Left kidney (tissue), 2 donors: ENCODE data around the gene TSPAN11. TPM values are rescaled to one million over a fixed set of nuclear protein-coding genes. Genes with fewer than 3 reads are reported as not detected.
"Not testable (repeated sequence)": the region's sequence is repeated elsewhere in the genome, so short reads cannot be mapped to it uniquely, and the experiment has no call there.

ENCODE experiments used
- DNase-seq: peaks from one replicate; pipeline ENCODE4 v3.0.0-alpha.2; 2013
- polyA plus RNA-seq: library from polyadenylated mRNA; unstranded; fragments of 120-200 nt; gene quantifications from one replicate; pipeline ENCODE4 v1.2.1, GENCODE V29; 2013; ENCODE audit not compliant: insufficient read length

The TSPAN11 gene
- polyA plus RNA-seq, 1 donor: 5.3 TPM

DNA sequence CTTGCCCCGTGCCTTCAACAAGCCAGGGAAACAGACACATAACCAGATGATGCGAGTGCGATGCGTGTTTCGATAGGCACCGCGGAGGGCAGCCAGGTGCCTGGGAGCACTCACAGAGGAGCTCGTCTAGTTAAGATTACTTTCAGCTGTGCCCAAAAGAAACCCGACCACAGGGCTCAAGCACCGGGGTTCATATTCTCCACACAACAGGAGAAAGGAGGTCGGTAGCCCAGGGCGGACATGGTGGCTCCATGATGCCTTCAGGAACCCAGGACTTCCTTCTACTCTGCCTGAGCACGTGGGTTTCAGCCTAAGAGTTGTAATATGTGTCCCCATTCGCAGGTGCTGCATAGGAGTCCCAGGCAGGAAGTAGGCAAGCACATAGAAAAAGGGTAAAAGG, 93.4 kb downstream of the TSPAN11 start:
- DNase-seq: no peak

DNA sequence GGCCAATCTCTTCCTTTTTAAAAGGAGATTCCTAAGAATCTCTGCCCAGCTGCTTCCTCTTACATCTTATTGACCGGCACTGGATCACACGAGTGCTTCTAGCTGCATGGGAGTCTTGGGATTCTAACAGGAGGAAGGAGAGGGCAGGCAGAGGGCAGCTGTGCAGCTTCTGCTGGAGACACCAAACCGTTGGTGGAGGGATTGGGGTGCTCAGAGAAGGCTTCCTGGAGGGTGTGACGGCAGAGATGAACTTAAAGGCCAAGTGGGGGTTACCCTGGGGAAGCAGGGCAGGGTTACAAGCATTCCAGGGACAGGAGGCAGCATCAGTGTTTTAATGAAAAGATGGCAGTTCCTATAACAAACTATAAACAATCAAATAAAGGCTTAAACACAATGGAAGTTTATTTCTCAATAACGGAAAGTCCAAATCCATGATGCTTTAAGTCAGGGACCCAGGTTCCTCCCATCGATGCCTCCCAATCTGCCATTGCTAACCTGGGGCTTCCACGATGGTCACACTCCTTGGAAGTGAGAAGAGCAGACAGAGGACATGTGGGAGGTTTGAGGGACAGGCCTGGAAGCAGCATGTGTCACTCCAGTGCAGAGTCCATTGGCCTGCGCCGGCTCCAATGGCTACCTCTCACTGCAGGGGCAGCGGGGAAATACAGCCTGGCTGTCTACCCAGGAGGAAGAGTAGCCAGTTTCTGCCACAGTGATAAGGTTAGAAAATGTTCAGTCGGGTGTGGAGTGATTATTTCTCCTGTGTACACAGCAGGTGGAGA, 94.0 kb downstream of the TSPAN11 start:
- no peak for DNase-seq

DNA sequence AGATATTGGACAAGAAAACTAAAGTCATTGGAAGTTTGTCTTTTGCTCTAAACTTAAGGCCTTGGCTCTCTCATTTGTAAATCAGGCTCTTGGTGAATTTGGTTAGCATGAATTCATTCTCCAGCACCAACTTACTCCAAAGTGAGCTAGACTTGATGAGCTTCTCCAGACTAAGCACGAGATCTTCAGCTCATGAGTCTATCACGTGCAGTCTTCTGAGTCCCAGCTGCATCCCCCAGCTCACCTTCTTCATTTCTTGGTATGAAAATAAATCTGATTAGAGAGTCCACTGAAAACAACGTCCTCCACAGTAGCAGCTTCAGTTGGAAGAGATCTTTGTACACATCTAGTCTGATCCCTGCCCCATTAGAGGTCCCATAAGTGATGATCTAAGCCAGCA, 94.6 kb downstream of the TSPAN11 start:
- DNase-seq: no peak

DNA sequence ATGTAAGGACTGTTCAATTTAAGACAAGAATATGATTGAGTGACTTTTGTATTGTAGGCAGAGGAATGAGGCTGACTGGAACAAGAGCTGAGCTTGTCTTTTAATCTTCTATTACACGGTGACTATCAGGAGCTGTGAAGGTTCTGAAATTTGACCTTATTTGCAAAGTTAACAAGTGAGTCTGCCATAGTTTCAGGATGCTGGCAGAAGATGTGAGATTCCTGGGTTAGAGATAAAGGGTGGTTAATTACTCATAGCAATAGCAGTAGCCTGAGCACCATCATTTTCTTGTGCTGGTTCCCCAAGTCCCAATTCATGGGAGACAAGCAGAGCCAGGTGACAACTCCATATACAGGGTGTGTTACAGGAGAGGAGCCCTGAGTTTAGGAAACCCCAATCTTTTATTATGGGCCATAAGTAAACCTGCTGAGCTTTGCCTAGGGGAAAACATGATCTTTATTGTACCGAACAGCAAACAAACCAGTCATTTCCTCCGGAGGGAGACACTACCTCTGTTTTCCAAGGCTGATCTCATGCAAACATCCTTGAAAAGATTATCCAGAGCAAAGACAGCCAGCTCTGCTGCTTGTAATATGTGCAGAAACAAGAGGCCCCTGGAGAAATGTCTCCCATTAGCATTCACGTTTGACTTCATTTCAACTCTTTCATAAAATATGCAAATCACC, 95.4 kb downstream of the TSPAN11 start:
- no peak for DNase-seq

DNA sequence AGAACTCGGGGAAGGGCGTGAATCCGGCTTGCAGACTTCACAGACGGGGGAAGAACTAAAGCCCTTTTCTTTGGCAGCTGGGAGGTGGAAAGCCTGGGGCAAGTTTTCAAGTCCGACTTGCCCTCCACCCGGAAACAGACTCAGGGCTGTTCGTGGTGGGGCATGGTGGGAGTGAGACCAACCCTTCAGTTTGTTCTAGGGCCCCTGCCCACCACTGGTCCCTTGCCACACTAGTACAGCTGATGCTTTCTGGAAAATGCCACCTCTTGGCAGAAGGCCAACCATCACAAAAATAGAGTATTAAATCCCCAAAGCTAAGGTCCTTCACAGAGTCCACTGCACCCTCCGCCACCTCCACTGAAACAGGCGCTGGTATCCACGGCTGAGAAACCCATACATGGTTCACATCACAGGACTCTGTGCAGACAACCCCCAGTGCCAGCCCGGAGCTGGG, 96.8 kb downstream of the TSPAN11 start:
- DNase-seq: no peak

DNA sequence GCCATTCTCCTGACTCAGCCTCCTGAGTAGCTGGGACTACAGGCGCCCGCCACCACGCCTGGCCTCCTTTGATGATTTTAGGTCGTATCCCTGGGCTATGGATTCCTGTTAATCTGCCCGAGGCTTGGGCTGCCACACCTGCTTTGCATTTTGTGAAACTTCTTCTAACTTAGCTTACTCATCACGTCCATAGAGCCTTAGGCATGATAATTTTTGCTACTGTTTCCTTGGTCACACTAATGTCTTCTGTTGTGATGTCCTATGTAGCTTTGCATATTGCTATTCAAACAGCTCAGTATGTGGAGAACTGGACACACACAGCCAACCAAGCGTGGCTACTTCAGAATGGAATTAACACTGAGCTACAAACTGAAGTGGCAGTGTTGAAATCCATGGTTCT, 99.7 kb downstream of the TSPAN11 start:
- no peak for DNase-seq

DNA sequence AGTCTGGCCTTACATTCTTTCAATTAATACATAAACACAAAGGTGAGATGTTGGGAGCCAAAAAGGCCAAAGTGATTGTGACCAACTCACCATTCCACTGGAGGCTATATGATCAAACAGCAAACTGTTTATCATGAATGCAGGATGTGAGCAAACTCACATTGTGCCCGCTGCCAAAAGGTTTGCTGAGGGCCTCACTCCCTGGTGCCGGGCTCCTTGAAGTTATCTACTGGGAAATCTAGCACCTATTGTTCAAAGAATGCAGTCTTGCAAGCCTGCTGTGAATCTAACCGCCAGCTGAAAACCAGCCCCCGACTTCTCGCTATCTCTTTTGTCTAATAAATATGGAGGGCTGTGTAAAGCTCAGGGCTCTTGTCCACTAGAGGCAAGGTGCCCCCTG, 100.5 kb downstream of the TSPAN11 start:
- not testable (repeated sequence) for DNase-seq

DNA sequence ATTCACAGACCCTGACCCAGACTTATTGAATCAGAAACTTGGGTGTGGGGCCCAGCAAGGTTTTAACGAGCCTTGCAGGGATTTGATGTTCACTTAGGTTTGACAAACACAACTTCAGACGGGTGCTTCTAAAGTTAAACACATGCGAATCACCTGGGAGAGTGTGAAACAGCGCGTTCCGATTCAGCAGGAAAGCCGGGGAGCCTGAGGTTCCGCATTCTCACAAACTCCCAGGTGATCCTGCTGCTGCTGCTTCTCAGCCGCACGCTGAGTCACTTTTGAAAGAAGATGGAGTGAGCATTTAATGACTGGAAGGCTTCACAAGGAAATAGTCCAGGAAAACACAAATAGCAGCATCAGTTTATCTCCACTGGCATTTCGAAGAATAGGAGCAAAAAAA, 102.9 kb downstream of the TSPAN11 start:
- DNase-seq: no peak

DNA sequence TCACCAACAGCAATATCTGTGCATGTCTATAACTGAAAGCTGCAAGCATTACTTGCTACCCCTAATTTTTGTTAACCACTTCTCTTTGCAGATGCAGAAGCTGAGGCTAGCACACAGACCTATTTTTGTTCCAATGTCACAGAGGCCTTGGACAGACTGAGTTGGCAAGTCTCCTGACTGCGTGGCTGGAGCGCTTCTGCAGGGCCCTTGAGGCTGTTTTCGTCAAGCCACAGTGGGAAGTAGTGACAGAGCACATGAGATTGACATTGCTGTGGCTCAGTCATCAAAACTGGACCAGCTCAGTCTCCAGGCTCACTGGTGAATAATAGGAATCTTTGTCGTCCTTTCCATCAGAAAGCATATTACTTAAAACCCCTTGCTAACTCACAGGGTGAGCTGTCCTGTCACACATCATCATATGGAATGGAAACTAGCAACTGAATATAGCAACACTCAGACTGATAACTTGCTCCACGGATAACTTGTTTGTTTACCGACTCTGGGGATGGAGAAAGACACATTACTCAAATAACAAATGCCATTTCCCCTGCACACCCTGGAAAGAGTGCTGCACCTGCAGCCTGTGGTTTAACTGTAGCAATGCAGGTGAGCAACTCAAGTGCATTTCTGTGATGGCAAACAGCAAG, 103.5 kb downstream of the TSPAN11 start:
- DNase-seq: no peak

DNA sequence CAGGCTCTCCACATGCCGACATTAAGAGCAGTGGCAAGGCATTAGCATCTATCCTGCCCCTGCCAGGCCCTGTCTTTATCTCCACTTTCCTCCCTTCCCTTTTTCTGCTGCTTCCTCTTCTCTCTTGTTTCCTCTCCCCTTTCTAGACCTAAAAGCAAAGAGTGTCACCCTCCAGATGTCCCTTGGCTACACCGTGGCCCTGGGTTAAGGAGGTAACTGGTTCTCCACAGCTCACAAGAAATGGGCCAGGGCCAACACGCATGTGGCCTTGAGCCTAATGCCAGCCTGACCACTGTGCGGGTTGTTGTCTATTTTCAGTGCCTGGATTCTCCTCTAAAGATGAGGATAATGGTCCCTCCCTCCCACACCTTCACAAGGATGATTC, 105.4 kb downstream of the TSPAN11 start:
- DNase-seq: no peak

DNA sequence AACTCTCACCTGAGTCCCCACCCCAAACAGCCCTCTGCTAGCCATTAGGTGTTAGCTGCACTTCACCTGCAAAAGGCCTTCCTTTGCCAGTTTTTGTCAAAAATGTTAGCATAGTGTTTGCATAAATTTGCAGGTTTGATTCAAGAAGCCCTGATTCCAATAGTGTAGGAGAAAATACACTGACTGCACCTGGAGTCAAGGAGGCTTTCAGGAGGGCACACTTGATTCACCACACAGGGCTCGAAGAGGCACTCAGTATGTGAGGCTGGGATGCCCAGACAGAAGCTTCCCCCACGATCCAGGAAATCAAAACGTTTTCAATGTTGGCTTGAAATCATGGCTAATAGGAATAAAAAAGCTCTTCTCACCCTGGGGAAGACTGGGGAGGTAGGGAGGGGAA, 106.6 kb downstream of the TSPAN11 start:
- no peak for DNase-seq

DNA sequence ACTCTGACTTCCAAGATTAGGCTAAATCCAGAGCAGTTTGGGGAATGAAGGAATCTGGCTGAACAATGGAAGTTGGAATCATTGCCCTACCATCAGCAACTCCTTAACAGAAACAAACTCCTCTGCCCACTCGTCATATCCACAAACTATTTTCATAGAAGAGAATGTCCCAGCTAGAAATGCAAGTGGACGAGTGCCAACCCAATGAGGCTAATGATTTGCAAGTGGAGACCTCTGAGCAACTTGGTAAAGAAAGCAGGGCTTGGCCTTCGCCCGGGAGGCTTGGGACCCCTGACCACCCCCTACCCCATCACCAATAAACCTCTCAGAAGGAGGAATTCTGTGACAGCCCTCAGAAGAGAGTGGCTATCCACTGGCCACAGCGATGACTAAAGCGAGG, 107.1 kb downstream of the TSPAN11 start:
- no peak for DNase-seq

DNA sequence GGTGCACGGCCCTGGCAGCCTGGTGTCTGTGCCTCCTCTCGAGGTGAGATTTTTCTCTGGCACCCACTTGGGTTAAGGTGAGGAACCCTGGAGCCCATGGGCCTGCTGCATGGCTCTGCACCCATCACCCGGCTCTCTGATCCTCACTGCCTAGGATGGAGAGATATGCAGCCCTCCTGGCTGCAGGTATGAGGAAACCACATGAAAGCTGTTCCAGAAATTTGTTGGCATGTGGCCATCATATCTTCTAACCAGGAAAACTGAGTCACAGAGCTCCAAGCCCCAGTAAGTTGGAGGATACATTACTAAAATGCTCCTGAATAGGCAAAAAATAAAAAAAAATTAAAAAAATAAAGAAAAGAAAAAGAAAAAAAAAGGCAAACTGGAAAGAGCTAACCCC, 107.8 kb downstream of the TSPAN11 start:
- no peak for DNase-seq

DNA sequence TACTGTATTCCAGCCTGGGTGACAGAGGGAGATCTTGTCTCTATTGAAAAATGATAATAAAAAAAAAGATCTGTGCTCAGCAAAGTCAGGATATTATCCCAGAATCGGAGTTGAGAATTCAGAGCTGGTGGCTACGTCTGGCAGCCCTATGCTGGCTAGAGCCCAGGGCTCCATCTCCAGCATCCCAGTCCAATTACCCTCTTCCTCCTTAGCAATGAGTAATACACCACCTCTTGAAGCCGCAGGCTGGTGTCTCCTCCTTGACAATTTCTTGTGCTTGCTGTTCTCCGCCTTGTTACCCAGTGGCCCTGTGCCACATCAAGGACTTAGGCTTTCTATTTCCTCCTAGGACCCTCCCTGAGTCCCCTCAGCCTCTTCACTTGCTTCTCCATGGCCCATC, 108.7 kb downstream of the TSPAN11 start:
- DNase-seq: no peak

DNA sequence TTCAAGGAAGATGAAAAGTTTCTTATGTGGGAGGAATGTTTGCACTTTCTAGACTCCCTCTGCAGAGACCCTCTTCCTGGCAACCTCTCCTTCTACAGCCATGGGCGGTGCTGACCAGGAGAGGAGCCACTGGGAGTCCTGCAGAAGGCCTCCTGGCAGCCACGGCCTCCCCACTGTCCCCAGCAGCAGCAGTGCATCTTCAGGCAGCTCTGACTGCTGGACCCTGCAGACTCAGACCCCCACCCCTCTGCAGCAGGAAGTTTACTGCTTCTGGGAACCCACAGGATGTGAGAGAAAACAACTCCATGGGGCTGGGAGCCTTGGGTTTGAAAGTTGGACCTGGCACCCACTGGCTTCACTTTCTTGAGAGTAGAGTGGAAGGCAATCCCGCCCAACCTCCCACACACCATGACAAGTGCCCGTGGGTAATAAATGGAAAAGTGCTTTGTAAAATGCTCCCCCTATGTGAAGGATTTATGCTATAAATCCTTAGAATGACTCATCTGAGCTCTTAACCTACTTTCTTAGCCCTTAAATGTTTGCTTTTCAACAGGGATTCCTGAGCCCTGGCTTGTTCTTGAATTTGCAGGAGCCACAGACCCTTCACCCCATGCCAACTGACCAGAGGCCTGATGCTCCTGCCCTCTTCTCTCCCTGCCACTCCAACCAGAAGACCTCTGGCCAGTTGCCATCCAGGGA, 109.6 kb downstream of the TSPAN11 start:
- no peak for DNase-seq

DNA sequence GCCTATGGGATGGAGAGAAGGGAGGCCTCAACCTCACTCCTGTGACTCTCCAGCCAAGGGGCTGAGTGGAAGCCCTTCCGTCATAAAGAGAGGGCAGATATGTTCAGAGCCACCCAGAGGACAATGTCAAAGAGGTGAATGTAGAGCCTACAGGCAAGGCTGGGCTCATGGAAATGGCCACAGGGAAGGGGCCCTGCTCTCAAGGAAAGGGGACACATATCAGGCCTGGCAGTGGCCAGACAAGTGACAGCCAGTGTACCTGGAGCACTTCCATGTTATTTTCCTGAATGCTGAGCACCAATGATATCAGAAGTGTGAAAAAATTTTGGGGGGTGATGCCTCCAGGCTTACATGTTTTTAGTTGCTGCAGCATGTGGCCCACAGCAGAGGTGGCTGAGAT, 110.5 kb downstream of the TSPAN11 start:
- DNase-seq: no peak

DNA sequence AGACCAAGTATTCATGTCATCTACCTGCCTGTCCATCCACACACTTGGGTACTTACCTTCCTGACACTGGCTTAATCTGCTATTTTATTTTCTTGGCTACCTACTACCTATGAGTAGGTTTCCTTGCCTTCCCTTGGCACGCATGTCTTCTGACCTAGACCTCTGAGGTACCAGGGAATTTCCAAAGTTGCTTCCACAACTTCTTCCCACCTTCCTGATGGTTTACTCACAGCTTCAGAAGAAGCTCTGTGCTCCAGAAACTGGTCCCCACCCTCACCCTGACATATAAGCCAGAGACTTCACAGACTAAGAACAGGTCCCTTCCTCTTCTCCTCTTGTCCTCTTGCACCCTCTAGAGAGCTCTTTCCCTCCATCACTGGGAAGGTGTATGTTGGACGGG, 111.4 kb downstream of the TSPAN11 start:
- no peak for DNase-seq

DNA sequence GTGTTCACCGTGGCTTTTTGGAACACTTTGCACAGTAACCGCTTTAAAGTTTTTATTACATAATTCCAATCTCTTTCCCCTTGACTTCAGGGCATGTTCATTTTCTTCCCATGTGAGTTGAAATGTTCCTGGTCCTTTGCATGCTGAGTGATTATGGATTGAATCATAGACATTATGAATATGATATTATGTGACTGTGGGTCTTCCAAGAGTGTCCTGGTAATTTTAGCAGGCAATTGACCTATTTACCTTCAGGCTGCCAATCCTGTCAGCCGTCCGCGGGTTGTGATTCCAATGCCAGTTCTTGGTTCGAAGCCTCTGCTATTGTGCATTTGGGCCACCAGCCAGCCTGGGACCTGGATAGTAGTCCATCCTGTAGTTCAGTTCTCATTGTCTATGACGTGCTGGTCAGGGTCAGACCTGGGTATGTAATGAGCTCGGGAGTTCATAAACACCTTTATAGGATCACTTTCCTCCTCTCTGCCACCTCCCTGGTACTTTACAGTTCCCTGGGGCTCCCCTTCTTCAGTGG, 114.6 kb downstream of the TSPAN11 start:
- DNase-seq: no peak
